K562 (cell line): ENCODE measurements around the gene GUK1. TPM values are rescaled to one million over a fixed set of nuclear protein-coding genes. Genes with fewer than 3 reads are reported as not detected.

ENCODE experiments used
- ATAC-seq: fragments of 200-7000 bp; cut with Tn5 transposase; 3 replicates; pipeline ENCODE4 v1.9.1; 2020; ENCODE audit warnings: moderate library complexity
- BruUV-seq: library from RNA; stranded (reverse); fragments of 400-500 nt; replicated peaks from 2 replicates; lab custom pipeline; 2021; lab: Mats Ljungman, UMichigan
- CTCF ChIA-PET: fragments of 300-600 bp; formaldehyde crosslinking; extraction: SDS; loops from one replicate; lab custom pipeline; 2021; ENCODE audit warnings: low intra/inter-chr PET ratio; lab: Yijun Ruan, JAX
- POLR2A ChIA-PET: fragments of 300-600, 350-650 bp; sonication (Branson Sonifier 250); formaldehyde crosslinking; extraction: SDS; loops from one replicate; lab custom pipeline; 2021; ENCODE audit warnings: antibody characterized with exemption, inconsistent platforms; lab: Yijun Ruan, JAX
- DNase-seq, 4 experiments: peaks; one replicate each; pipeline versions ENCODE4 v3.0.0 to v3.0.0-alpha.2; 2011 to 2018; ENCODE audit warnings: low spot score in 3 of 4, mixed read lengths in 3 of 4; ENCODE audit errors: extremely low read depth in 1 of 4
- FAIRE-seq: peaks from 2 replicates; lab custom pipeline; 2011; peaks lifted over from hg19 to GRCh38; lab: Jason Lieb, UNC
- H2AFZ ChIP-seq: 2 replicates; pipeline ENCODE4 v1.6.0; 2011; ENCODE audit warnings: low read depth, low read length, control low read depth, inconsistent platforms
- H3K27ac ChIP-seq: fragments of 200-600 bp; 3 replicates; pipeline ENCODE4 v1.8.0; 2011; ENCODE audit warnings: low read depth, mild to moderate bottlenecking, control low read depth, inconsistent platforms, low read length, moderate library complexity, mixed read lengths; ENCODE audit errors: extremely low read depth
- H3K27me3 ChIP-seq, 2 experiments: fragments of 300-600 bp in 1 of 2; 2 replicates in 1 of 2; 3 replicates in 1 of 2; pipeline versions ENCODE4 v1.6.0 to v1.8.0; 2011; ENCODE audit warnings: inconsistent platforms in 2 of 2, low read length in 2 of 2, mild to moderate bottlenecking in 1 of 2, mixed read lengths in 1 of 2, moderate library complexity in 1 of 2; ENCODE audit not compliant: control insufficient read depth in 2 of 2, insufficient read depth in 2 of 2
- H3K36me3 ChIP-seq: fragments of 300-600 bp; 3 replicates; pipeline ENCODE4 v1.8.0; 2011; ENCODE audit warnings: mild to moderate bottlenecking, low read length, inconsistent platforms; ENCODE audit not compliant: control insufficient read depth, insufficient read depth
- H3K4me1 ChIP-seq, 2 experiments: fragments of 200-600 bp in 1 of 2; replicated peaks in 1 of 2; 2 replicates in 1 of 2; 3 replicates in 1 of 2; pipeline versions ENCODE4 v1.5.1 to v1.8.0; 2011; ENCODE audit warnings: inconsistent platforms in 2 of 2, low read length in 2 of 2, mild to moderate bottlenecking in 1 of 2, mixed read lengths in 1 of 2, moderate library complexity in 1 of 2; ENCODE audit not compliant: control insufficient read depth in 2 of 2, insufficient read depth in 2 of 2
- H3K4me2 ChIP-seq: 2 replicates; pipeline ENCODE4 v1.6.1; 2011; ENCODE audit warnings: low read length, control low read depth, inconsistent platforms, mixed read lengths; ENCODE audit not compliant: insufficient read depth
- H3K4me3 ChIP-seq: fragments of 200-600 bp; sonication (generic), shearing (Covaris generic); 2 replicates; pipeline ENCODE4 v1.5.1; 2016; ENCODE audit warnings: control low read depth, inconsistent platforms
- H3K79me2 ChIP-seq: fragments of 200-600 bp; 3 replicates; pipeline ENCODE4 v1.8.0; 2011; ENCODE audit warnings: low read length, inconsistent platforms; ENCODE audit not compliant: control insufficient read depth, insufficient read depth
- H3K9ac ChIP-seq, 2 experiments: 2 replicates each; pipeline versions ENCODE4 v1.6.0 to v1.6.1; 2011; ENCODE audit warnings: low read depth in 2 of 2, low read length in 2 of 2, control low read depth in 1 of 2, inconsistent platforms in 1 of 2, mild to moderate bottlenecking in 1 of 2, mixed read lengths in 1 of 2; ENCODE audit not compliant: insufficient read depth in 1 of 2
- H3K9me1 ChIP-seq: one replicate; pipeline ENCODE4 v1.6.0; 2011; ENCODE audit warnings: inconsistent platforms, mild to moderate bottlenecking, low read length, moderate library complexity; ENCODE audit not compliant: control insufficient read depth, insufficient read depth
- H3K9me3 ChIP-seq: replicated peaks from 2 replicates; pipeline ENCODE4 v1.5.1; 2011; ENCODE audit warnings: low read depth, low read length, inconsistent platforms; ENCODE audit not compliant: control insufficient read depth, insufficient read depth
- H4K20me1 ChIP-seq: replicated peaks from 2 replicates; pipeline ENCODE4 v1.6.1; 2011; ENCODE audit warnings: low read length, inconsistent platforms, mixed read lengths; ENCODE audit not compliant: control insufficient read depth, insufficient read depth
- BRCA1 ChIP-seq, 2 experiments: fragments of 450-650 bp in 1 of 2; sonication (generic) in 1 of 2; formaldehyde crosslinking in 1 of 2; IDR thresholded peaks; 2 replicates each; pipeline versions ENCODE4 v1.5.0 to v1.6.1; 2017 to 2020; ENCODE audit warnings: mild to moderate bottlenecking in 1 of 2, missing genetic modification reagents in 1 of 2
- MAX ChIP-seq: sonication (generic); formaldehyde crosslinking; IDR thresholded peaks from 2 replicates; pipeline ENCODE4 v1.9.0; 2022; ENCODE audit warnings: mild to moderate bottlenecking, missing genetic modification reagents
- POLR2A ChIP-seq: fragments of 450-650 bp; conservative IDR thresholded peaks from 2 replicates; pipeline ENCODE4 v1.6.1; 2016
- POLR2G ChIP-seq: fragments of 200-400 bp; formaldehyde crosslinking; IDR thresholded peaks from 2 replicates; pipeline ENCODE4 v1.6.1; 2017; ENCODE audit warnings: low read depth, mild to moderate bottlenecking, antibody characterized with exemption, low read length, moderate library complexity
- RBFOX2 ChIP-seq: fragments of 200-400 bp; formaldehyde crosslinking; IDR thresholded peaks from 2 replicates; pipeline ENCODE4 v1.6.1; 2017; ENCODE audit warnings: low read depth, mild to moderate bottlenecking, low read length, moderate library complexity
- RCOR1 ChIP-seq, 2 experiments: IDR thresholded peaks; 2 replicates each; pipeline ENCODE4 v1.6.1; 2012; ENCODE audit warnings: low read depth in 2 of 2, low read length in 2 of 2, borderline replicate concordance in 1 of 2, improper control_type of control experiment in 1 of 2
- TAF1 ChIP-seq: IDR thresholded peaks from 2 replicates; pipeline ENCODE4 v1.6.1; 2011; ENCODE audit warnings: mild to moderate bottlenecking, low read length, moderate library complexity; ENCODE audit not compliant: insufficient read depth, control insufficient read depth, severe bottlenecking; ENCODE audit errors: extremely low read depth
- VEZF1 ChIP-seq: fragments of 200-800 bp; sonication (Bioruptor generic); IDR thresholded peaks from 2 replicates; pipeline ENCODE4 v1.6.1; 2017; ENCODE audit warnings: missing genetic modification characterization, missing compliant biosample characterization
- WGBS: fragments of 100-300 bp; shearing (Covaris generic); methylation state at CpG from one replicate; pipeline ENCODE4 v1.1.6; 2016; ENCODE audit warnings: low coverage, mixed read lengths; ENCODE audit not compliant: insufficient coverage; ENCODE audit errors: missing lambda C conversion rate; 5-methylcytosine and 5-hydroxymethylcytosine counted together
- in situ Hi-C: fragments of 300-500 bp; cut with MboI; formaldehyde crosslinking; loops from 4 replicates; pipeline ENCODE4 v1.15.0; 2018; ENCODE audit warnings: inconsistent platforms, mixed read lengths
- intact Hi-C: fragments of 100-400 bp; cut with micrococcal nuclease; formaldehyde crosslinking; loops from 2 replicates; pipeline ENCODE4 v1.14.2; 2022
- polyA plus RNA-seq, 8 experiments: library from polyadenylated mRNA; depleted of rRNA in 4 of 8; stranded (reverse) in 5 of 8; unstranded in 3 of 8; fragments of >200 nt; fragmentation: Nextera tagmentation in 2 of 8; fragmentation: Illumina TruSeq in 1 of 8; extraction: Ambion mirVana in 2 of 8; extraction: Trizol in 1 of 8; gene quantifications; 2 replicates each; pipeline versions ENCODE4 v1.2.1 to v1.2.3, GENCODE V29; 2011 to 2014; ENCODE audit warnings: inconsistent platforms in 1 of 8, missing spikeins in 1 of 8
- total RNA-seq, 7 experiments: library from RNA; depleted of rRNA in 6 of 7; stranded (reverse); fragments of >200 nt in 6 of 7; fragmentation: Illumina TruSeq in 2 of 7; extraction: Trizol in 2 of 7; gene quantifications; 2 replicates each; pipeline versions ENCODE4 v1.2.1 to v1.2.3, GENCODE V29; 2011 to 2021; ENCODE audit warnings: low replicate concordance in 1 of 7
- TF ChIP-seq, protein P1 (sequence below): fragments of 450-650 bp; IDR thresholded peaks from 2 replicates; pipeline ENCODE4 v1.6.1; 2018; ENCODE audit warnings: mild to moderate bottlenecking, low read depth; ENCODE audit not compliant: partially characterized antibody

Gene GUK1
- total and polyA plus RNA-seq, 9 of the 15 experiments (the other 6 are each of a cell fraction or from before 2014, with no cell fraction given): 7.0 to 331 (median 132) TPM

- peak; percentile 16; the same call in 1 of the 2 replicates for TF ChIP-seq VEZF1 (CRISPR knock-in tag)
- peak; percentile 54; the same call in 1 of the 2 replicates for TF ChIP-seq POLR2A
- TF ChIP-seq, protein P1, sequence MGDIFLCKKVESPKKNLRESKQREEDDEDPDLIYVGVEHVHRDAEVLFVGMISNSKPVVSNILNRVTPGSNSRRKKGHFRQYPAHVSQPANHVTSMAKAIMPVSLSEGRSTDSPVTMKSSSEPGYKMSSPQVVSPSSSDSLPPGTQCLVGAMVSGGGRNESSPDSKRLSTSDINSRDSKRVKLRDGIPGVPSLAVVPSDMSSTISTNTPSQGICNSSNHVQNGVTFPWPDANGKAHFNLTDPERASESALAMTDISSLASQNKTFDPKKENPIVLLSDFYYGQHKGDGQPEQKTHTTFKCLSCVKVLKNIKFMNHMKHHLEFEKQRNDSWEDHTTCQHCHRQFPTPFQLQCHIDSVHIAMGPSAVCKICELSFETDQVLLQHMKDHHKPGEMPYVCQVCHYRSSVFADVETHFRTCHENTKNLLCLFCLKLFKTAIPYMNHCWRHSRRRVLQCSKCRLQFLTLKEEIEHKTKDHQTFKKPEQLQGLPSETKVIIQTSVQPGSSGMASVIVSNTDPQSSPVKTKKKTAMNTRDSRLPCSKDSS: no peak
Measured at GRCh38 chr1:228105270-228105995, 34.6 kb upstream of the GUK1 start (continued).

DNA sequence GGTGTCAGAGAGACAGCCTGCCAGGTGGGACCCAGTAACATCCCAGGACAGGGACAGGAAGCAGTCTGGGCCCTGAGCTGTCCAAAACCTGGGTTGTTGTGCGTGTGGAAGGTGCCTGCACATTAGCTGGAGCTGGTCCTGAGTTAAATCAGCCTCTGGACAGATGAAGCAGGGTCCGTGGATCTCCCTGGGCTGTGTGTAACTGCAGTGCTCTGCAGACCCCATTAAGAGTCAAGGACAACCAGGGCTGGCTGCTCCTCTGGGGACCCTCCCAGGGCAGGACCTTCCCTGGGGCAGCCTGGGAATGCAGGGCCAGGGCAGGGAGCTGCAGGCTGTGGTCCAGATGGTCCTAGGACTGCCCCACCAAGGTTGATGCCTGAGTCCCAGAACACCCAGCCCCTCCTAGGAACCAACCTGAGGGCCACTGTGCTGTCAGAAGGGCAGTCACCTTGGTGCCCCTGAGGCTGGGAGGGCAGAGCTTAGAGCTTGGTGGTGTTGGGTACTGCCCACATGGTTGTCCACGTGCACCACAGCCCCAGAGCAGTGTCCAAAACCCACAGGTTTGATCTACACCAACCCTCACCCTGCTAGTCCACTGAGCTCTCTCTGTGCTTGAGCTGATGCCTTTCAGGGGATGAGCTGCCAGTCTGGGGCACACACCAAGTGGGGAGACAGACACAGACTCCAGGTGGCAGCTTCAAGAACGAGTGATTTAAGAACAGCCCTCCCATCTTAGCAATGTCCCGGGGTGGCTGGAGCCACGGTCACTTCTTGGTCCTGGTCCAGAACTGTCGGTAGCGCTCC is 33.9 kb upstream of the GUK1 start:
- TF ChIP-seq POLR2G (0 out of 2 replicates have a peak, but pooled peaks have one; percentile 19), RCOR1 (IDR thresholded peaks at IDR 0.05; ENCODE audit: borderline replicate concordance in 1 of 2, low read depth in 2 of 2, low read length in 2 of 2) (no peak), MAX (CRISPR knock-in tag) (0 out of 2 replicates have a peak, but pooled peaks have one; percentile 18), RBFOX2 (0 out of 2 replicates have a peak, but pooled peaks have one; percentile 12), BRCA1 (IDR thresholded peaks at IDR 0.05) (no peak), BRCA1 (CRISPR knock-in tag; IDR thresholded peaks at IDR 0.05) (0 out of 2 replicates have a peak, but pooled peaks have one; percentile 48), TAF1 (no peak)
- no peak overlapping the region for H2AFZ ChIP-seq
- in situ Hi-C loops (no loop called here), intact Hi-C loops (no loop called here)
- DNase-seq: peak in 1 of 4 experiments; percentile 3
- ChIA-PET POLR2A (interaction anchor here (0.6 to 2.1 kb wide), 10 partner anchors 8 to 395 kb away, joined by 3 to 13 read pairs (median 3); partner anchors contain the start of gene ARF1), CTCF (no interaction called here)
- H3K4me2 ChIP-seq: no peak overlapping the region
- 0 out of 4 replicates have a peak overlapping the region, but pooled peaks of 1 of the 2 experiments have one; percentile 19 for H3K9ac ChIP-seq
- 0 out of 2 replicates have a peak, but pooled peaks cover 4% of the 10 kb centered on the region for H4K20me1 ChIP-seq
- 71% methylated on average over 8 of the region's 8 CpGs for WGBS
- no peak overlapping the region for H3K4me3 ChIP-seq
- BruUV-seq: no TSS peak
- no peak overlapping the region for H3K27ac ChIP-seq
- H3K27me3 ChIP-seq: no peaks in the 10 kb centered on the region
- no peak for ATAC-seq
- H3K79me2 ChIP-seq: peaks cover 55% of the 10 kb centered on the region
- no peak for FAIRE-seq
- H3K4me1 ChIP-seq: peaks cover 30 to 71% of the 10 kb centered on the region in 2 experiments
- no peaks in the 10 kb centered on the region for H3K9me1 ChIP-seq
- H3K36me3 ChIP-seq: peaks cover 33% of the 10 kb centered on the region; the same call in 2 of the 3 replicates
- peaks cover 5% of the 10 kb centered on the region; the same call in 1 of the 2 replicates for H3K9me3 ChIP-seq
